Heart right ventricle (tissue), 16 donors: Measurements from ENCODE around the gene ALG2. TPM values are rescaled to one million over a fixed set of nuclear protein-coding genes. Genes with fewer than 3 reads are reported as not detected.

Experiments used
- ATAC-seq, 8 donors: fragments of 200-7000 bp; cut with Tn5 transposase; one replicate each; pipeline ENCODE4 v1.9.1; 2020; ENCODE audit warnings: mild to moderate bottlenecking in 8 of 8, moderate library complexity in 8 of 8, moderate number of reproducible peaks in 1 of 8
- DNase-seq, 2 donors: peaks; one replicate each; pipeline ENCODE4 v3.0.0-alpha.2; 2020
- H3K27ac ChIP-seq, 10 donors: fragments of 200-600 bp; sonication (generic) in 2 of 10; one replicate each; pipeline versions ENCODE4 v1.5.0 to v1.8.0; 2020 to 2022; ENCODE audit warnings: mild to moderate bottlenecking in 3 of 10
- H3K27me3 ChIP-seq, 7 donors: fragments of 200-600 bp; one replicate each; pipeline ENCODE4 v1.8.0; 2021 to 2022; ENCODE audit warnings: mild to moderate bottlenecking in 2 of 7
- H3K36me3 ChIP-seq, 9 donors: fragments of 200-600 bp; sonication (generic) in 1 of 9; one replicate each; pipeline versions ENCODE4 v1.5.0 to v1.8.0; 2020 to 2022; ENCODE audit warnings: mild to moderate bottlenecking in 2 of 9
- H3K4me1 ChIP-seq, 9 donors: fragments of 200-600 bp; sonication (generic) in 1 of 9; one replicate each; pipeline versions ENCODE4 v1.5.0 to v1.8.0; 2020 to 2022; ENCODE audit warnings: mild to moderate bottlenecking in 4 of 9
- H3K4me3 ChIP-seq, 10 donors: fragments of 200-600 bp; sonication (generic) in 2 of 10; one replicate each; pipeline versions ENCODE4 v1.5.0 to v1.8.0; 2020 to 2022; ENCODE audit warnings: mild to moderate bottlenecking in 7 of 10, moderate library complexity in 2 of 10
- H3K9me3 ChIP-seq, 11 donors: fragments of 200-600 bp in 10 of 11; sonication (generic) in 2 of 11; one replicate each; pipeline versions ENCODE4 v1.5.0 to v1.8.0; 2013 to 2022; ENCODE audit warnings: mild to moderate bottlenecking in 2 of 11, control low read depth in 1 of 11, moderate library complexity in 1 of 11
- CTCF ChIP-seq, 9 donors: fragments of 200-600 bp; sonication (generic) in 2 of 9; IDR thresholded peaks; one replicate each; pipeline versions ENCODE4 v1.5.0 to v1.8.0; 2021 to 2022; ENCODE audit warnings: antibody characterized with exemption in 9 of 9, mild to moderate bottlenecking in 5 of 9, moderate library complexity in 1 of 9
- WGBS, 2 donors: extraction: QIAGEN DNeasy Blood & Tissue Kit; methylation state at CpG; one replicate each; pipeline ENCODE4 v1.1.7; 2013; ENCODE audit warnings: inconsistent platforms in 1 of 2; 5-methylcytosine and 5-hydroxymethylcytosine counted together
- intact Hi-C, 10 donors: fragments of 100-400 bp; cut with DNase I; formaldehyde crosslinking; loops; one replicate each; pipeline versions ENCODE4 v1.11.1 to v1.14.2; 2022
- polyA plus RNA-seq, 2 donors: library from polyadenylated mRNA; stranded (reverse); fragments of 200-250 nt; gene quantifications; one replicate each; pipeline ENCODE4 v1.2.3, GENCODE V29; 2013
- total RNA-seq, 10 donors: library from RNA; stranded (reverse); fragmentation: NEBNext Ultra II Directional in 3 of 10; extraction: Animal tissue kit (Norgen Biotek cat#: 25700) in 3 of 10; gene quantifications; one replicate each; pipeline versions ENCODE4 v1.2.1 to v1.2.4, GENCODE V29; 2021 to 2023
- donor health status: Arrhythmogenic right ventricular cardiomyopathy.
- donor health status: ischemic (EF 13 %, LVEDD 7.1; RV severe dilation, severe dysfunction).
- donor health status: healthy with polysubstance abuse.
- donor health status: DM: no; HTN: yes; CAD: no.
- donor health status: DM: no; HTN: no; CAD: no.
- donor health status: ischemic (EF 25% LVEDD 6.9; RV normal size, moderate dysfunction).
- donor health status: ischemic (EF 25% LVEDD 5.7; RV mildly dilated, moderate dysfunction).
- donor health status: healthy.
- donor health status: DM: yes; HTN: yes; CAD: no.
- donor health status: Ischemic cardiomyopathy.
- donor health status: ischemic (EF 35%, LVEDD 5.7; RV mildly dilated, moderate dysfunction).
- donor health status: nonischemic (EF 11% LVEDD 7.7; RV severe dilation, severe dysfunction).
- donor health status: DM: yes; HTN: yes; CAD: no.
- donor health status: PGD.
- donor health status: ischemic (EF 29% LVEDD 5.4; RV normal size, mild dysfunction).
- donor health status: nonischemic (EF 23%, LVEDD 6.1; RV moderate dilation, normal function).

ALG2 gene
- total and polyA plus RNA-seq, 12 donors = 10.6 to 27.3 (median 15.0) TPM

DNA sequence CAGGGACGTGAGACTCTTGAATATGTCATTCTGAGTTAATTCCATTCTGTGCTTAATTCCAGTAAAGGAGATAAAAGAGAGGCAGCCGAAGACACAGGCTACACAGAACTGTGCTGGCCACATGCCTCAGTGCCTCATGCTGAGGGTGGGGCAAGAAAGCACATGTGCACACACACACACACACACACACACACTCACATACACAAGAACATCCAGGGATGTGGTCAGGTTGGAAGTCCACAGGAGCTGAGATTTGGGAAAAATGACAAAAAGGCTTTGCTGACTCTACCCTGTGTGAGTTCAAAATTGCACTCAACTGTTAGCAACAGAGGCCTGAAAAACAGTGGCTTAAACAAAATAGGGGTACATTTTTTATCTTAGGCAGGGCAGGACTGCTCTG is 40.5 kb downstream of the ALG2 start:
- no peak for TF ChIP-seq CTCF (IDR thresholded peaks at IDR 0.05)
- ATAC-seq = no peak
- Histone ChIP-seq H3K9me3 (no peaks in the 10 kb centered on the region), H3K27me3 (no peaks in the 10 kb centered on the region), H3K4me1 (peaks cover 0 to 22% (median 9%) of the 10 kb centered on the region in 9 donors), H3K27ac (no peak overlapping the region), H3K4me3 (no peak overlapping the region), H3K36me3 (no peaks in the 10 kb centered on the region)
- WGBS, 2 donors = 60 to 61% methylated on average over 2 of the region's 2 CpGs
- DNase-seq = no peak
- intact Hi-C loops = loop anchor here in 9 of 10 donors (5.0 to 10.0 kb wide), 9 partner anchors 41 to 1414 kb away; partner anchors contain the start of genes ALG2 (in 1 of the 9) and SEC61B (in 1 of the 9)

- 83 to 86% methylated on average over 9 of the region's 9 CpGs for WGBS, 2 donors
Measured at GRCh38 chr9:99180662-99181061, 41.1 kb downstream of the ALG2 start.

GRCh38 chr9:99180199-99180598 is 41.5 kb downstream of the ALG2 start:
- ATAC-seq (no peak), DNase-seq (no peak)
- WGBS, 2 donors = 97 to 98% methylated on average over 1 of the region's 1 CpG
- H3K27ac ChIP-seq = no peak overlapping the region
- no peaks in the 10 kb centered on the region for H3K9me3 ChIP-seq
- intact Hi-C loops = loop anchor here in 9 of 10 donors (5.0 to 10.0 kb wide), 9 partner anchors 42 to 1415 kb away; partner anchors contain the start of genes ALG2 (in 1 of the 9) and SEC61B (in 1 of the 9)
- no peaks in the 10 kb centered on the region for H3K36me3 ChIP-seq
- no peak overlapping the region for H3K4me3 ChIP-seq
- no peak for TF ChIP-seq CTCF (IDR thresholded peaks at IDR 0.05)
- peaks cover 0 to 22% (median 9%) of the 10 kb centered on the region in 9 donors for H3K4me1 ChIP-seq
- no peaks in the 10 kb centered on the region for H3K27me3 ChIP-seq

More at GRCh38 chr9:99180662-99181061, 41.1 kb downstream of the ALG2 start:
- intact Hi-C loops = loop anchor here in 9 of 10 donors (5.0 to 10.0 kb wide), 9 partner anchors 42 to 1414 kb away; partner anchors contain the start of genes ALG2 (in 1 of the 9) and SEC61B (in 1 of the 9)
- Histone ChIP-seq H3K4me1 (peaks cover 0 to 22% (median 9%) of the 10 kb centered on the region in 9 donors), H3K27me3 (no peaks in the 10 kb centered on the region), H3K27ac (no peak overlapping the region), H3K36me3 (no peaks in the 10 kb centered on the region), H3K9me3 (no peaks in the 10 kb centered on the region), H3K4me3 (no peak overlapping the region)
- no peak for TF ChIP-seq CTCF (IDR thresholded peaks at IDR 0.05)
- DNase-seq (no peak), ATAC-seq (no peak)

- no peak for TF ChIP-seq CTCF (IDR thresholded peaks at IDR 0.05)
- peaks cover 0 to 14% (median 0%) of the 10 kb centered on the region in 9 donors for H3K4me1 ChIP-seq
- no peak for DNase-seq
- no peaks in the 10 kb centered on the region for H3K9me3 ChIP-seq
- H3K27ac ChIP-seq = no peak overlapping the region
- WGBS, 2 donors = 91 to 94% methylated on average over 17 of the region's 17 CpGs
- H3K36me3 ChIP-seq = no peaks in the 10 kb centered on the region
- no peak overlapping the region for H3K4me3 ChIP-seq
- H3K27me3 ChIP-seq = no peaks in the 10 kb centered on the region
- ATAC-seq = no peak
- intact Hi-C loops = loop anchor here in 1 of 10 donors (10.0 kb wide), 1 partner anchor 1416 kb away; no protein-coding TSS in a partner anchor
Measured at GRCh38 chr9:99178912-99179872, 42.5 kb downstream of the ALG2 start.
